Fibroblast of lung (primary cell): ENCODE measurements around the gene DCST2.

Source experiments
- CTCF ChIP-seq, 2 donors: IDR thresholded peaks in 1 of 2; conservative IDR thresholded peaks in 1 of 2; 1 replicate in 1 of 2; 2 replicates in 1 of 2; pipeline ENCODE4 v1.5.1; 2011 to 2012; ENCODE audit warnings: low read length in 2 of 2, control low read depth in 1 of 2, inconsistent platforms in 1 of 2, low read depth in 1 of 2, mild to moderate bottlenecking in 1 of 2
- EZH2 ChIP-seq: IDR thresholded peaks from 2 replicates; pipeline ENCODE4 v1.5.1; 2012; ENCODE audit warnings: low read length, control low read depth, mild to moderate bottlenecking; ENCODE audit errors: missing control alignments

DNA sequence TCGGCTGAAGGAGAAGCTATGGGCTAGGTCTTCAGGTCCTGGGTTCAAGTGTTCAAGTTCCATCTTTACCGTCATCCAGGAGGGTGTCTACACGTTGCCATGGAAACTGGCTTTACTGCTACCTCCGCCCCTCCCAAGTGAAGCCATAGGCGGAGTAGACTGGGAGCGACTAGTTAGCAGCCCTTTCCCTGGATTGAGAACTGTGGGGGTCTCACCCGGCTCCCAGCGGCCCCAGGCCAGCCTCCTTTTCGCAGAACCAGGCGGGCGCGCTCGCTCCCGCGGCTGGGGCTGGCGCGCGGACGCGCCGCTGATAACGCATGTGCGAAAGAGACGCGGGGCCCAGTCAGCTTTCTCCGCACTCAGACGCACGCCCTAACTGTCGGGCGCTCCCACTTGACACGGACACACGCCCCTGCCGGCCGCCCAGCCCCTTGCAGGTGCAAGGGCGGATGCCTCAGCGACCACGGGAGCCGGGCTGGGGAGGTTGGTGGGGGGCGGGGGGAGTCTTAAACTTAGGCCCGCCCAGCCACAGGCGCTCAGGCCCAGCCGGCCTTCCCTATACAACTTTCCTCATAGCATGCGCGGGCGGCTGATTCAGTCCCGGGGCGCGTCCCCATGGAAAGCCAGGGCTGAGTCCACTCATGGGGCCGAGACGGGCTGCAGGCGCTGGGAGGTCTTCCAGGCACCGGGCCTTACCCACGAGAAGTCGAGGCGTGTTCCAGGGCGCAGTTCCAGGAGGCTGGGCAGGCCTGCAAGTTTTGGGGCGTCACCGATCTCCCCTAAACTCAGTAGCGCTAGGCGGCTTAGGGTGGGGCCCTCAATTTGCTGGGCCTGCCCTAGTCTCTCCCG, 37.4 kb upstream of the DCST2 start:
- TF ChIP-seq CTCF (conservative IDR thresholded peaks at IDR 0.05 in 1 of 2, IDR thresholded peaks at IDR 0.05 in 1 of 2; ENCODE audit: low read depth in 1 of 2, low read length in 2 of 2) (peak in 1 of 2 donors; percentile 24), EZH2 (no peak)
